Parathyroid adenoma (tissue), 2 donors: ENCODE data around the gene MPG.
"Not testable (repeated sequence)": the region's sequence is repeated elsewhere in the genome, so short reads cannot be mapped to it uniquely, and the experiment has no call there.

ENCODE experiments used
- H2AFZ ChIP-seq: fragments of 300-600 bp; sonication (generic); one replicate; pipeline ENCODE4 v1.7.0; 2017; ENCODE audit warnings: antibody characterized with exemption, mild to moderate bottlenecking
- H3K27ac ChIP-seq: fragments of 300-600 bp; sonication (generic); one replicate; pipeline ENCODE4 v1.7.0; 2017
- H3K27me3 ChIP-seq: fragments of 300-600 bp; sonication (generic); one replicate; pipeline ENCODE4 v1.7.0; 2017; ENCODE audit warnings: low read length; ENCODE audit not compliant: control insufficient read depth, insufficient read depth
- H3K36me3 ChIP-seq: fragments of 300-600 bp; sonication (generic); one replicate; pipeline ENCODE4 v1.7.0; 2017; ENCODE audit warnings: low read length; ENCODE audit not compliant: control insufficient read depth, insufficient read depth
- H3K4me1 ChIP-seq: fragments of 300-600 bp; sonication (generic); one replicate; pipeline ENCODE4 v1.7.0; 2017; ENCODE audit warnings: control low read depth
- H3K4me2 ChIP-seq: fragments of 300-600 bp; sonication (generic); one replicate; pipeline ENCODE4 v1.7.0; 2017; ENCODE audit warnings: low read length
- H3K4me3 ChIP-seq: fragments of 300-600 bp; sonication (generic); one replicate; pipeline ENCODE4 v1.7.0; 2017; ENCODE audit warnings: low read depth, low read length
- H3K79me2 ChIP-seq: fragments of 300-600 bp; sonication (generic); one replicate; pipeline ENCODE4 v1.7.0; 2017; ENCODE audit warnings: control low read depth
- H3K9ac ChIP-seq: fragments of 300-600 bp; sonication (generic); one replicate; pipeline ENCODE4 v1.7.0; 2017; ENCODE audit warnings: mild to moderate bottlenecking
- H3K9me3 ChIP-seq: fragments of 300-600 bp; sonication (generic); one replicate; pipeline ENCODE4 v1.7.0; 2017; ENCODE audit warnings: low read length; ENCODE audit not compliant: control insufficient read depth
- TF ChIP-seq, protein P1 (sequence below): fragments of 300-600 bp; sonication (generic); IDR thresholded peaks from one replicate; pipeline ENCODE4 v1.7.0; 2017; ENCODE audit warnings: antibody characterized with exemption, mild to moderate bottlenecking
- donor health status: primary hyperparathyroidism.

MPG gene

DNA sequence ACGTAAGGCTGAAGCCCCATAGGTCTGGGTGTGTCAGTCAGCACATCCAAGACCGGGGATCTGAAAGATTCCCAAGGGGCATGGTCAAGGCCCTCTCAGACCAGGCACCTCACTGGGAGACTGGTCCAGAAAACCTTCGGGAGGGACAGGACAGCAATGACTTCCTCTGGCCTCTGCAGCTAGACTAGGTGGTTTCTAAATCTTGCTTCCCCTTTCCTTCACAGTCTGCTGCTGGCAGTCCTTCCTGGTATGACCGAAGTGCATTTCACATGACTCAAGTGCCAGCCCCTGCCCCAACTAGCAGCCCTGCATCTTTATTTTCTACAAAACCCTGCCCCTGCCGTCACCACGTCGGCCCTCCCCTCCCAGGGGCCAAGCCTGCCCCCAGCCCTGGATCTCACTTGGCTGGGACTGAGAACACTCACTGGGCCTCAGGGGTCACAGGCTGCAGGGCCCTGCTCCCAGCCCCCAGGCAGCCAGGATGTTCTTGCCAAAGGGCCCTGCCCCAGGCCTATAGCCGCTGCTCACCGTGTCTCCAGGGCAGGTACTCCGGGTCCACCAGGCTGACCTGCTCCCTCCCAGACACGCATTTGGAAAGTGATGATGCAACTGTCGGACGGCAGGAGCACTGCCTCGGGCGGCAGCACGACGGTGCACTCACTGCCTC is 42.9 kb upstream of the MPG start:
- Histone ChIP-seq H3K9ac (no peak overlapping the region), H2AFZ (no peak overlapping the region), H3K27ac (no peak overlapping the region), H3K4me2 (no peak overlapping the region), H3K36me3 (no peaks in the 10 kb centered on the region), H3K79me2 (no peaks in the 10 kb centered on the region), H3K4me1 (no peaks in the 10 kb centered on the region), H3K9me3 (no peaks in the 10 kb centered on the region), H3K4me3 (no peak overlapping the region), H3K27me3 (no peaks in the 10 kb centered on the region)
- TF ChIP-seq, protein P1, sequence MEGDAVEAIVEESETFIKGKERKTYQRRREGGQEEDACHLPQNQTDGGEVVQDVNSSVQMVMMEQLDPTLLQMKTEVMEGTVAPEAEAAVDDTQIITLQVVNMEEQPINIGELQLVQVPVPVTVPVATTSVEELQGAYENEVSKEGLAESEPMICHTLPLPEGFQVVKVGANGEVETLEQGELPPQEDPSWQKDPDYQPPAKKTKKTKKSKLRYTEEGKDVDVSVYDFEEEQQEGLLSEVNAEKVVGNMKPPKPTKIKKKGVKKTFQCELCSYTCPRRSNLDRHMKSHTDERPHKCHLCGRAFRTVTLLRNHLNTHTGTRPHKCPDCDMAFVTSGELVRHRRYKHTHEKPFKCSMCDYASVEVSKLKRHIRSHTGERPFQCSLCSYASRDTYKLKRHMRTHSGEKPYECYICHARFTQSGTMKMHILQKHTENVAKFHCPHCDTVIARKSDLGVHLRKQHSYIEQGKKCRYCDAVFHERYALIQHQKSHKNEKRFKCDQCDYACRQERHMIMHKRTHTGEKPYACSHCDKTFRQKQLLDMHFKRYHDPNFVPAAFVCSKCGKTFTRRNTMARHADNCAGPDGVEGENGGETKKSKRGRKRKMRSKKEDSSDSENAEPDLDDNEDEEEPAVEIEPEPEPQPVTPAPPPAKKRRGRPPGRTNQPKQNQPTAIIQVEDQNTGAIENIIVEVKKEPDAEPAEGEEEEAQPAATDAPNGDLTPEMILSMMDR, result no peak

DNA sequence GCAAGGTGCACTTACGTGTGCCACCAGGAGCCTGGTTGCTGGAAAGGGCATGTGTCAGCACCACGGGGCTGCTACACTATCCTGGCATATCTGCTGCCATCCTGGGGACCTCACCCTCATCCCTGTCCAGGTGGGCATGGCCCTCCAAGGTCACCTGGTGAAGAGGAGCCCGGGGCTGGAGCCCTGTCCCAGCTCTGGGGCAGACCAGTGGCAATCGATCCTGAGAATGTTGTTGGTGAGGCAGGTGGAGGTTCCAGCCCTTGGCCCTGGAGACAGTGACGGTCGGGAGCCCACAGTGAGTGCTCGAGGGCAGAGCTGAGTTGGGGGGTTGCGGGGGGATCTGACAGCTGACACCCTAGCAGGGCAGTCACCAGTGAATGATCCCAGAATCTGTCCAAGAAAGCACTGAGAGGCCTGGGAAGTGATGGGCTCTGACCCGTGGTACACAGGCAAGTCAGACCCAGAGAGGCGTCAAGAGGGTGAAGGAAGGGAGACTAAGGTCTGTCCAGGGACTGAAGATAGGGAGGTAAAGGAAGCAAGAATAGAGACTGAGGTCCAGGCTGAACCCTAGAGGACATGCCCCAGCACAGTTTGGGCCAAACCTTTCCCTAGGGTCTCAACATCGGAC is 42.2 kb upstream of the MPG start:
- H3K9ac ChIP-seq, result no peak overlapping the region
- H2AFZ ChIP-seq, result no peak overlapping the region
- H3K79me2 ChIP-seq, result no peaks in the 10 kb centered on the region
- TF ChIP-seq, protein P1, result no peak
- H3K9me3 ChIP-seq, result no peaks in the 10 kb centered on the region
- no peaks in the 10 kb centered on the region for H3K4me1 ChIP-seq
- H3K27ac ChIP-seq, result no peak overlapping the region
- H3K4me2 ChIP-seq, result no peak overlapping the region
- H3K27me3 ChIP-seq, result no peaks in the 10 kb centered on the region
- H3K36me3 ChIP-seq, result no peaks in the 10 kb centered on the region
- H3K4me3 ChIP-seq, result no peak overlapping the region

DNA sequence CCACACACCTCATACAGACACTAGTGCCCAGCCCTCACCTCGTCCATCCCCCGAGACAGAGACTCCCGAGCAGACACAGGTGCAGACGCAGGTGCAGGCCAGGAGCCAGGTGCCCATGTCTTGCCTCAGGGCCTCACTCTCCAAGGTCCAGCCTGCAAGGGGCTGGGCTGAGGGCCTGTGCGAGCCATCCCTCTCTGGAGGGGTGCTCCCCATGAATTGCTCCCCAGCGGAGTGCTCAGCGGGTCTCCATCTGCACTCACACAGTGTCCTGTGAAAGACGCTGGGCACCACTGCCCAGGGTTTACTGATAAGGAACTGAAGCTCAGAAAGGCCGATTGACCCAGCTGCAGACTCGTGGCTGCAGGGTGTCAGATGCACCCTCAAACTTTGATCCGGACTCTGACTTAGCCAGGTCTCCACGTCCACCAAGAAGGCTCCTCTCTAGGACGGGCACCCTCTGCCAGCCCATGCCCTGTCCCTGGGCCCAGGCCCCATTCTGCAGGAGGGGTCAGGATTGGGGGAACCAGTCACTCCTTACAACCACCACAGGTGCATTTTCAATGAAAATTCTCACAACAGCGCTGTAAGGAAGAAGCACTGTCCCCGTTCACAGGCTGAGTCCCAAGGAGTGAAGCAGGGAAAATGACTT is 41.6 kb upstream of the MPG start:
- H3K4me3 ChIP-seq, result no peak overlapping the region
- H3K9me3 ChIP-seq, result no peaks in the 10 kb centered on the region
- H3K27me3 ChIP-seq, result no peaks in the 10 kb centered on the region
- H3K4me2 ChIP-seq, result no peak overlapping the region
- H3K79me2 ChIP-seq, result no peaks in the 10 kb centered on the region
- no peak overlapping the region for H2AFZ ChIP-seq
- no peaks in the 10 kb centered on the region for H3K36me3 ChIP-seq
- no peak overlapping the region for H3K27ac ChIP-seq
- TF ChIP-seq, protein P1, result no peak
- H3K4me1 ChIP-seq, result no peaks in the 10 kb centered on the region
- no peak overlapping the region for H3K9ac ChIP-seq

DNA sequence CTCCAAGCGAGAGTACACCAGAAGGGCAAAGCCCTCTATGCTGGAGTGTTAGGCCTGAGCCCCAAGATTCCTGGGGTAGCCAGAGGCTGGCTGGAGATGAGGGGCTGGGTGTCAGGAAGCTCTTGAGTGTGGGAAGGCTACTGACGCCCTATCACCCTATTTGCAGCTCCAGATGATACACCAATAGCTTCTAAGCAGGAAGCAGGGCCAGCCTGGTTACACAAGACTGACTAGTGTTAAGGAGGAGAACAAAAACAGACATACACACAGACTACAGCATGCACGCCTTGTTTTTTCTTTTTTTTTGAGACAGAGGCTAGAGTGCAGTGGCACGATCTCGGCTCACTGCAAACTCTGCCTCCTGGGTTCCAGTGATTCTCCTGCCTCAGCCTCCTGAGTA is 40.5 kb upstream of the MPG start:
- Histone ChIP-seq H3K9me3 (no peaks in the 10 kb centered on the region), H3K4me1 (no peaks in the 10 kb centered on the region), H3K79me2 (no peaks in the 10 kb centered on the region), H3K4me2 (no peak overlapping the region), H3K27me3 (no peaks in the 10 kb centered on the region), H3K27ac (no peak overlapping the region), H3K9ac (no peak overlapping the region), H3K36me3 (no peaks in the 10 kb centered on the region), H2AFZ (no peak overlapping the region), H3K4me3 (no peak overlapping the region)
- TF ChIP-seq, protein P1, result no peak

DNA sequence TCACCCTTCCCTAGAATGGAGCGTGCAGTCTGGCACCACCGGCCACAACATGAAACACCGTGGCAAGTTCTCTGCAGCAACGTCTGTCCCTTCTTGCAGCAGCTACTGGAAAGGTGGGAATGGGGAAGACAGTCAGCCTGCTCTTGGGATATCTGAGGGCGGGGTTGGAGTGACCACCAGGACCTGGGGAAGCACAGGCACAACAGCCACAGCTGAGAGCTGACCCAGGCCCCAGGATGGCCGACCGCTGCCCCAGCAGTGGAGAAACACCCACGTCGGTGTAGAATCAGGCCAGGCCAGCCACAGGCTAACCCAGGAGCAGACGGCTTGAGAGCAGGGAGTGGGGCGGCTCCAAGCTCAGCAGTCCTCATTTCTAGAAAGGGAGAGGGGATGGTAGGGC is 39.8 kb upstream of the MPG start:
- not testable (repeated sequence) for H3K4me3 ChIP-seq, H3K9ac ChIP-seq, H3K4me2 ChIP-seq, H3K9me3 ChIP-seq, H3K27ac ChIP-seq, H2AFZ ChIP-seq, H3K27me3 ChIP-seq, H3K4me1 ChIP-seq, H3K36me3 ChIP-seq, H3K79me2 ChIP-seq
